ENCODE measurements around the gene MID1.

Gene MID1

DNA sequence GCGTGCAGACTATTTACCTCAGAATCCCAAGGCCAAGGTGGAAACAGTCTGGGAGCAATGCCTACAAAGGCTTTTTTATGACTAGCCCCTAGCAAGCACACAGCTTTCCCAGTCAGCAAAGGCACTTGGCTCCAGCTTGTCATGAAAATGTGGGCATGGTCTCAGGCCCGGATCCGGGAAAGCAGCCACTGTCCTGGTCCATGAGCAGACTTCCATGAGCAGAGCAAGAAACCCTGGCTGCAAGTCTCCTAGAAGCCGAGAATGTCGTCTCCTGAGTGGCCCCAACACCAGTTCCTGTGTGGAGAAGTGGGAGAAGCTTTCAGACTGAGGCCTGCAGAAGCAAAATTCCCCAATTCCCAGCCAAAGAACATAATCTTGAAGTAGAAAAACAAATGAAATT, 190.5 kb downstream of the MID1 start:
- no peak for DNase-seq (ENCODE audit: low spot score)

DNA sequence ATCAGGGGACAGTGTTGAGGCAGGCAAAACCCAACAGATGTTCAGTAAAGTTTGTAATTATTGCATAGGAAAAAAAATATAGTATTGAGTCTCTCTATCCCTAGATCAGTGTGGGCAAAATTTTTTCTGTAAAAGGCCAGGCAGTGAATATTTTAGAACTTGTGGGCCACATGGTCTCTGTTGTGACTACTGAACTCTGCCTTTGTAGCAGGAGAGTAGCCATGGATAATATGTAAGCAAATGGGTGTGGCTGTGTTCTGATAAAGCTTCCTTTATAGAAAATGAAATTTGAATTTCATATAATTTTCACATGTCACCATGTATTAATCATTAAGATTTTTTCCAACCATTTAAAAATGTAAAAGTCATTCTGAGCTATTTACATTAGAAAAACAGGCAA, 193.1 kb downstream of the MID1 start:
- DNase-seq (ENCODE audit: low spot score): no peak

DNA sequence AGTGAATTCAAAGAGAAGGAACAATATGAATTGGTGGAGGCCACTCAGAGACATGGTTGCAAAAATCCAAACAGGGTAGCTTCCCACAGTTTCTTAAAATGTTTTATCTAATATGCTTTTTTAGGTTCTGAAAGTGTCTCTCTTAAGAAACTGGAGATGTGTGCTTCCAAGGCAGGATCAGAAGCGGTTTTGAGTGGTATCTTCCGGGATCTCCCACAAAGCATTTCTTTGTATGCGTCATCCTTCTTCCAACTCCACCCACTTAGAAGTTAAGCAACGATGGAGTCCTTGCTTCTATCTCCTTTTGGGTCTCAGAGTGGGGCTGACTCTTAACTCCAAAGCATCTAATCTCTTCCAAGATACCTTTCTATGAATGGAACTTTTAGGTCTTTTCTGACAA, 196.7 kb downstream of the MID1 start:
- DNase-seq (ENCODE audit: low spot score): no peak

DNA sequence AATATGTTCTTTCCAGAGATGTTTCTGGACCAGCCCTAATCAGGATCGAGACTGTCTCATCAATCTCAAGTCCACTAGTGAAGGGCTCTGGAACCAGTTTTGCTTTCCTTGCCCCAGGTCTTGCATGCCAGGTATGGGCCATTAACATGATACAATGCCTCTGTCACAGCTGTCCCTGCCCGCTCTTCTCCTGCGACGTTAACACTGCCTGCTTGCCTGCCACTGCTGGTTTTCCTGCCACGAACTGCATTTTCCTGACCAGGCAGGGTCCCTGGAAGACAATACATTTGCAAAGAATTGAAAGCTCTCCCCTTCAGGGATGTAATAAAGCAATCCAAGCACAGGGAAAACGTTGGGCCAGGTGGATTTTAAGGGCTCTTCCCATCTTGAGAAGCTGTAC, 200.3 kb downstream of the MID1 start:
- DNase-seq (ENCODE audit: low spot score): no peak

DNA sequence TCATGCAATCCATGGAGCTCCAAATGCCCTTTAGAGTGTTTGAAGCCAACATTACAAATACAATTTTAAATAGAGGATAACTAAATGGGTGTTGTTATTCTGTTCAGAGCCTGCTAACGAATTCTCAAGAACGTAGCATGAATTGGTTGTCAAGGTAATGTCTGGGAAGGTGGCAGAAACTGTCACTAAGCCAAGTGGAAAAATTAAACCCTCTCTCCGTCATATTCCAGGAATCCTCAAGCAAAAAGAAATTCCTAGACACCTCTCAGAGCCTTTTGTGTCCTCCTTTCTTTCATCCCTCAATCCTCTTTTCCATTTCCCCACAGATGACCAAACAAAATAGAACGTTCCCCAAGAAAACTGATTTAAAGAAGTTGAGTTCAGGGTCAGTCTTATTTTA, 204.0 kb downstream of the MID1 start:
- no peak for DNase-seq (ENCODE audit: low spot score)

DNA sequence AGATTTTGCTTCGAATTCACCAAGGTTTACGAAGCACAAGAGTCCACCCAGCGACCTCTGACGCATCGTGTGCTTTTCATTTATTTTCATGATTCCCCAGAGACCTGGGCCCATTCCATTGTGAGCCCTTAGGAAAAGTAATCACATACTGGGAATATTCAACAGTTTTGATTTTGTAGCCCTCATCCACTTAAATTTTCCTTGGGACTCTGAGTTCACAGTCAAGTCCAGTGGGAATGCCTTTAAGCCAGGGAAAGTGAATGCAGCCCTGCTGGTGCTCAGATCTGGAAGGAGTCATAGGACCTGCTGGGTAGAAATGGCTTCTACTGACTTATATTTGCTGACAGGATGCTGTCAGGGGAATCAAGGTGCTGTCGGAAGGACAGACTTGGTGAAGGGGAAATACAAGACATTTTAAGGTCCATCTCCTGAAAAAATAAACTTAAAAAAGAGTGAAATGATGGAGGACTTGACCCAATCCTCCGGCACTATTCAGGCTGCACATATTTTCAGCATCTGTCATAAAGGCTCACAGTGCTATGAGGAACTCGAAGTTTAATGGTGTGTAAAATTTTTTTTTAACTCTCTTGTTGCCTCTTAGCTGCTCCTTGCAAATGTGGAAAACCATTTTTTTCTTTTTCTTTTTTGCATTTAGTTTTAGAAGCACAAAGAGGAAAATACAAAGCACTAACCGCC, 204.9 kb downstream of the MID1 start:
- DNase-seq (ENCODE audit: low spot score): no peak

DNA sequence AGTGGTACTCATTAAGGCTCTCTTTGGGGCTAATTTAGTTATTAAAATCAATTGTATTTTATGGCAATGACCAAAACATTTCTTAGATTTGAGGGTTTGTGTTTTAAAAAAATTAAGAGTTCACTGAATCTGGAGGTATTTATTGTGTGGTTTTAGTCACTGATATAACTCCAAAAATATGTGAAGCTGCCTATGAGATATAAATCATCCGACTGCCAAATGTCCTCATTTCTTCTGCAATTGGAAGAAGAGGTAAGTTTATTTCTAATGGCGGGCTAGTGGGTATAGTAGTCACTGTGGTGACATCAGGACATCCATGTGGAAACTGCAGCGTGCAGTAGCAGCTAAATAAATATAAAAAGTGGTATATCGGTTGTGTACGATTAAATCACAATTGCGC, 205.5 kb downstream of the MID1 start:
- no peak for DNase-seq (ENCODE audit: low spot score)

DNA sequence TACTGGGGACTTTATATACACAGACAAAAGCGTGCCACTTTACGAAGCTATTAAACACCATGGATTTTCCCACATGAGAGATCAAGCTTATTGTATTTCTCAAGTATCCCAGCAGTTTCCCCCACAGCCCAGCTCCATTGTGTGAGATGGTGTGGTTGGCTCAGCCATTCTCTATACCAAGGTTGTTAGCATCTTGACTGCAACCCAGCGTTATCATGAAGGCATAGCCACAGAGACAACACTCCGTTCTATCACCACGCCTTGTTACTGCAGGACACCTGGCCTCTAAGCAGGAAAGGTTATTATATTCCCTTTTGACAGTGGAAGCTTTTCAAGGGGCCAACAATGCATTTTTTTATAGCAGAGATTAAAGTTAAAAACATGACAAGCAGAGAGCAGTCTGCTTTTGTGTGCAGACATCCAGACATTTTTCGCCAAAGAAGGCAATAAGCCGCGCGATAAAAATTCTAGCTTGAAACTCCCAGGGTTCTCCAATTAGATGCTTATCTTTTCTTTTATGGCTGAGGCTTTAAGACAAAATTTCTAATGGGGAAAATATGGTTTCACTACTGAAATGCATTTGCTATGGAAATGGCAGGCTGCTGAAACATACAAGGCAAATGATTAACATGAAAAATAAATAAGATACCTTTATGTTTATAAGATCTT, 206.1 kb downstream of the MID1 start:
- DNase-seq (ENCODE audit: low spot score): no peak

DNA sequence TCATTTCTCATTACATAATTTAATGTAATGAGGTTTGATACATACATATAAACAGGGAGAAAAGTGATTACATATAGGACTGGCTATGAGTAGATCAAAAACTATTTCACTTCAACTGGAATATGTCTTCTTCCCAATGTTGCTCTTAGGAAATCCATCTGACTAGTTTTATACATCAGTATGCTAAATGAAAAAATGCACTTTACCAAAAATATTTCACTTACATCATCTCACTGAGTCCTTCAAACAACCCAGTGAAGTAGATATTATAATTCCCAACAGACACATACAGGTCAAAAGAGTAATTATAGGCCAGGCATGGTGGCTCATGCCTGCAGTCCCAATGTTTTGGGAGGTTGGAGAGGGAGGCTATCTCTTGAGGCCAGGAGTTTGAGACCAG, 215.9 kb downstream of the MID1 start:
- DNase-seq (ENCODE audit: low spot score): no peak

DNA sequence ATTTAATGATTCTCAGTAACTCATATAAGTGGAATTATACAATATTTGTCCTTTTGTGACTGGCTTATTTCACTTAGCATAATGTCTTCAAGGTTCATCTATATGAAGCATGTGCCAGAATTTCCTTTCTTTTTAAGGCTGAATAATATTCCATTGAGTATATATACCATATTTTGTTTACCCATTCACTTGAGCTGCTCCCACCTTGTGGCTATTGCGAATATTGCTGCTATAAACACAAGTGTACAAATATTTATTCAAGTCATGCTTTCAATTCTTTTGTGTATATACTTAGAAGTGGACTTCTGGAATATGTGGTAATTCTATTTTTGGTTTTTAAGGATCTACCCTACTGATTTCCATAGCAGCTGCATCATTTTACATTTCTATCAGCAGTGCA, 219.1 kb downstream of the MID1 start:
- DNase-seq (ENCODE audit: low spot score): no peak

DNA sequence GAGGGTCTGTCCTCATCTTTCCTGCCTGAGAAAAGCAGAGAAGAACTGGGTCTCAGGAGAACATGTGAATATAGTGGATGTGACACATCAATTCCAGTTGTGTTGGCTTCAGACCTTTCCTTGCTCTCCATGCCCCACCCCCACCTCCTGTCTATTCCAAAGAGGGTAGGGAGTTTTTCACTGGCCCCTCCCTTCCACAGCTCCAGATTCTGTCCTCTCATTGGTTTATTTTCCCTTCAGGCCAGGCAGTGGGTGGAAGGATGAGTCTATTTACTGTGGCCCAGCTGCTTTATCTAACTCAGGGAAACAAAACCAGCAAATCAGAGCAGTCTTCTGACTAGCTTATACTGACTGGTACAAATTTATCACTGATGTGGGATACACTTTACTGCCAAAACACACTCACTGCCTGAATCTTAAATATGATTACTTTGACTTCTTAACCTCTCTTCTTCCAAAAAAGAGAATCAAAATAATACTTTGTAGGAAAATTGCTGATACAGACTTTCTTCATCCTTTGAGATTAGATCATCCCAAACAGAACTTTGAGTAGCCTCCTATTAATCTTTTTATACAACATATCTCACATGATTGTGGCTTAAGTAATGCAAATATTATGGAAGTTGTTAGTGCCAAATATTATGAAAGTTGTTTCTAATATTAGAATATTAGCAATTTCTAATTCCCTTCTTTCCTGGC, 221.2 kb downstream of the MID1 start:
- no peak for DNase-seq (ENCODE audit: low spot score)

DNA sequence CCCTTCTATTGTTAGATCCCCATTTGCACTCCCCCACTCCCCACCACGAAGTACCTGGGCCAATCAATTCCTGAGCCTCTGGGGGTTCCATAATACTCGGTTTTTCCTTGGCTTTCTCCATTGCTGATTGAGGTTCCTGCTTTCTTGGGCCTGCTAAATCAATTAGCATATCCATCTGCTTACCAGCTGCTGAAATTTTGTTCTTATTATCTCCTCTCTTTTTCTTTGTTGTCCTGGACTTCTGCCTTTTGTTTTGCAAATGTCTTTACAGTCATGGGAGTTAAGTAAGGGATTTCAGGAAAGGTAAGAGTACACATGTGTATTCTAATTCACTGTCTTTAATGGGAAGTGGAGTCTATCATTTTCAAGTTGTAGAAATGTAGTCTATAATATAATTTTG, 222.2 kb downstream of the MID1 start:
- no peak for DNase-seq (ENCODE audit: low spot score)

DNA sequence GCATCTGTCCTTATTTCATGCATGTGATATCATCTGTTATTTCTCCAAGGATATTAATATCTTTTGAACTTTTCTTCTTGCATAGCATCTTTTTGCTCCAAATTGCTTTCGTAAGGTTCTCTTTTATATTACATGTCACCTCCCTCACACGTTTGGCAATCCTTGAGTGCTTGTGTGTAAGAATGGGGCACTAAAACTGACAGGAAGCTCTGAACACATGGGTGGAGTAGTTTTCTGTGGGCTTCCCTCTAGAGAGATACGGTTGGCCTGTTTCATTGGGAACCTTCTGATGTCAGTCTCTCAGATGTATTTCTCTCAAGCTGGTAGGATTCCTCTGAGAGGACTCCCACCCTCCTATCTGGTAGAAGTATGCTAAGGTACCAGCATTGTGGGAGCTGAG, 223.0 kb downstream of the MID1 start:
- no peak for DNase-seq (ENCODE audit: low spot score)

DNA sequence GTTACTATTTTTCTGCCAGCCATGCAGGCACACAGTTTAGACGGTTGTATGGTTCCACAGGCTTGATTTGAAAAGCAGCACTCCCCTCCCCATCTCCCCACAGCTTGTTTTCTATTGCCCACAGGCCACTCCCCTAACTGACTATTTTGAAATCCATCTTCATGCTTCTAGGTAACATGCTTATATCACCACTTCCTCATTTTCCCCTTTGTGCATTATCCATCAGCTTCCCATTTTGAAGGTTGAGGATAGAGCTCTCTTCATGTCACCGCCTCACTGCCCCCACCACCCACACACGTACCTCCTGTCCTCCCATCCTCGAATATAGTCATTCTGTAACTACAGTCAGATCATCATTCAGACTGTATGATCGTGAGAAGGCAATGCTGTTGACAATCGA, 224.7 kb downstream of the MID1 start:
- no peak for DNase-seq (ENCODE audit: low spot score)

Data from COLO829 (cell line).